K562 treated with DMSO at 1 percent for 48 hours (cell line): ENCODE results near the gene DNAJB8. TPM values are rescaled to one million over a fixed set of nuclear protein-coding genes. Genes with fewer than 3 reads are reported as not detected.

Source experiments
- total RNA-seq: library from RNA; unstranded; fragments of 300-600 nt; gene quantifications from 2 replicates; pipeline ENCODE4 v1.2.3, GENCODE V29; 2022; ENCODE audit warnings: low replicate concordance; ENCODE audit errors: extremely low read depth

Gene DNAJB8
- not detected in 2 replicates for total RNA-seq

DNA sequence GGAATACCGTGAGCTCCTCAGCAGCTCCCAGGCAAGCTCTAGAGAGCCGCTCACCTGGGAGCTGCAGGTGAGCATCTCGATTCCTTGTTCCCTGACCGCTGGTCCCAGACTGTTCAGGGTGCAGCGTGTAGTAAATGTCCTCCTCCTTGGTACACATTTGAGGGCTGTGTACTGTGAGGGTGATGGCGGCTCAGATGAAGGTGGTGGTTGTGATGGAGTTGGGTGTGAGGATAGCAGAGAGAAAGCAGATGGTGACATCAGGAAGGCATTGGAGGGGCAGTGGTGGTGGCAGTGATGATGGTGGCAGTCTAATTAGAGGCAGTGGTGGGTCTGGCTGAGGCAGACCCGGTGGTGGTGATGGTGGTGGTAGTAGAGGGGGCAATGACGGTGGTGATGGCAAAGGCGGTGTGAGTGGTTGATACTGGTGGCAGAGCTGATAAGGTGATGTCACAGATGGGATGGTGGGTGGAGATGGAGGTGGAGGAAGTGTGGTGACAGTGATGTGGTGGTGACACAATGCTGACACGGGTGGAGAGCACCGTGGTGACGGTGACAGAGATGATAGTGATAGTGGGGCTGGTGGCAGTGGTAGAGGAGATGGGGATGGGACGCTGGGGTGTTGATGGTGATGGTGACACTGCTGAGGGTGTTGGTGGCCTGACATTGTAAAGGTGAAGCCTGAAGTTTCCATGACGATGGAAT lies at the start of gene DNAJB8:
DNAJB8 (minus strand) TSS at position 51 of the 702 bp plus-strand sequence. CDS start 3,645 bp downstream, outside the sequence.

GRCh38 chr3:128492671-128493569 lies 26.2 kb upstream of the DNAJB8 start, which contains the start of gene GATA2:
Gene GATA2, minus strand, starts transcription at chr3:128493201. Its CDS starts 6,170 bp downstream, at chr3:128487031.

Other genes with a start within 250 kb of the DNAJB8 start
- gene GATA2, start 26.3 kb upstream of the DNAJB8 start, total RNA-seq: 487 TPM in 1 of 2 replicates, not detected in the other
- not detected in 2 replicates for gene RPN1, start 183.9 kb upstream of the DNAJB8 start, total RNA-seq